Fibroblast of skin of abdomen (primary cell): ENCODE measurements around the gene CABCOCO1. TPM values are rescaled to one million over a fixed set of nuclear protein-coding genes. Genes with fewer than 3 reads are reported as not detected.

Source experiments
- DNase-seq: peaks from one replicate; pipeline ENCODE4 v3.0.0-alpha.2; 2013
- polyA plus RNA-seq, 2 experiments: library from polyadenylated mRNA; unstranded; fragments of 120-200 nt; gene quantifications; one replicate each; pipeline ENCODE4 v1.2.1, GENCODE V29; 2013; ENCODE audit not compliant: insufficient read length in 2 of 2

Gene CABCOCO1
- polyA plus RNA-seq (2013, experiment 1 of 2; ENCODE audit: insufficient read length) = 1.4 TPM
- 0.72 TPM for polyA plus RNA-seq (2013, experiment 2 of 2; ENCODE audit: insufficient read length)

- peak; percentile 69 for DNase-seq
Observed at GRCh38 chr10:61662794-61663259, at the start of gene CABCOCO1. CABCOCO1 (plus strand) TSS chr10:61662929; CDS start chr10:61662973, 44 bp downstream.

- DNase-seq = no peak
Observed at GRCh38 chr10:61613665-61614064, 49.1 kb upstream of the CABCOCO1 start.

GRCh38 chr10:61616611-61617010 lies 46.1 kb upstream of the CABCOCO1 start:
- no peak for DNase-seq

- DNase-seq = no peak
Observed at GRCh38 chr10:61617180-61617579, 45.5 kb upstream of the CABCOCO1 start.

GRCh38 chr10:61617586-61617985 lies 45.1 kb upstream of the CABCOCO1 start:
- no peak for DNase-seq

GRCh38 chr10:61618388-61618961 lies 44.3 kb upstream of the CABCOCO1 start:
- no peak for DNase-seq

- DNase-seq = no peak
Observed at GRCh38 chr10:61620506-61620905, 42.2 kb upstream of the CABCOCO1 start.

GRCh38 chr10:61621605-61622051 lies 41.1 kb upstream of the CABCOCO1 start:
- DNase-seq = no peak

GRCh38 chr10:61623161-61623560 lies 39.6 kb upstream of the CABCOCO1 start:
- no peak for DNase-seq

GRCh38 chr10:61626209-61626608 lies 36.5 kb upstream of the CABCOCO1 start:
- DNase-seq = no peak

GRCh38 chr10:61627266-61627665 lies 35.5 kb upstream of the CABCOCO1 start:
- peak; percentile 66 for DNase-seq

GRCh38 chr10:61628151-61628874 lies 34.4 kb upstream of the CABCOCO1 start:
- DNase-seq = peak; percentile 85

GRCh38 chr10:61628875-61629513 lies 33.7 kb upstream of the CABCOCO1 start:
- peak; percentile 95 for DNase-seq

- no peak for DNase-seq
Observed at GRCh38 chr10:61629576-61629975, 33.2 kb upstream of the CABCOCO1 start.

GRCh38 chr10:61632057-61632670 lies 30.6 kb upstream of the CABCOCO1 start:
- no peak for DNase-seq

- DNase-seq = peak; percentile 75
Observed at GRCh38 chr10:61633665-61634064, 29.1 kb upstream of the CABCOCO1 start.

GRCh38 chr10:61634746-61635145 lies 28.0 kb upstream of the CABCOCO1 start:
- DNase-seq = peak; percentile 45

- no peak for DNase-seq
Observed at GRCh38 chr10:61635471-61635870, 27.3 kb upstream of the CABCOCO1 start.

GRCh38 chr10:61635932-61636331 lies 26.8 kb upstream of the CABCOCO1 start:
- DNase-seq = peak; percentile 81

GRCh38 chr10:61639952-61640351 lies 22.8 kb upstream of the CABCOCO1 start:
- no peak for DNase-seq

- no peak for DNase-seq
Observed at GRCh38 chr10:61640856-61641255, 21.9 kb upstream of the CABCOCO1 start.

GRCh38 chr10:61642150-61642571 lies 20.6 kb upstream of the CABCOCO1 start:
- peak; percentile 27 for DNase-seq

- DNase-seq = peak; percentile 72
Observed at GRCh38 chr10:61642676-61643075, 20.1 kb upstream of the CABCOCO1 start.
